ENCODE data around the gene NFATC1. TPM values are rescaled to one million over a fixed set of nuclear protein-coding genes. Genes with fewer than 3 reads are reported as not detected.

Gene NFATC1
- total RNA-seq, 2 donors from 2014 or later = 2.9 to 4.4 TPM

DNA sequence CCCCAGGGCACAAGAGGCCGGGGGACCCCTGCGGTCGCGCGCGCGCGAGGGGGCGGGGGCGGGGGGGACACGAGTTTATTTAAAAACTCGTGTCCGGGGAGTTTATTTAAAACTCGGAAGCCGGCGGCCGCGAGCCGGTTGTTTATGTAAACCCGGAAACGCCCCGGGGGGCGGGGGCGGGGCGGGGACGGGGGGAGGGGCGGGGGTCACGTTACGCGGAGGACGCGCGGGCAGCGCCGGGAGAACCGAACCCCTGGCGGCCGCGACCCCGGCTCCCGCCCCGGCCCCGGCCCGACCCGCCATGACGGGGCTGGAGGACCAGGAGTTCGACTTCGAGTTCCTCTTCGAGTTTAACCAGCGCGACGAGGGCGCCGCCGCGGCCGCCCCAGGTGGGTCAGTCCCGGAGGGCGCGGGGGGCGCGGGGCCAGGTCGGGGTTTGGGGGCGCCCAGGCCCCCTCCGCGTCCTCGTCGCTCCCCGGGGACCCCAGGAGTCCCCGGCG, 4.4 kb downstream of the NFATC1 start:
- peak; percentile 58 to 80 for DNase-seq
- intact Hi-C loops (cut with DNase I, micrococcal nuclease) = no loop called here
- ATAC-seq = peak; percentile 49

GRCh38 chr18:79400591-79401381, 5.1 kb downstream of the NFATC1 start:
- ATAC-seq (no peak), DNase-seq (no peak)
- intact Hi-C loops (cut with DNase I, micrococcal nuclease) = no loop called here

- intact Hi-C loops (cut with DNase I, micrococcal nuclease) = no loop called here
- peak in 1 of 2 donors; percentile 6 for DNase-seq
- no peak for ATAC-seq
Observed at GRCh38 chr18:79401494-79402208, 5.9 kb downstream of the NFATC1 start.

GRCh38 chr18:79402209-79402576, 6.5 kb downstream of the NFATC1 start:
- intact Hi-C loops (cut with DNase I, micrococcal nuclease) = no loop called here
- no peak for ATAC-seq
- peak in 1 of 2 donors; percentile 15 for DNase-seq

- intact Hi-C loops (cut with DNase I, micrococcal nuclease) = no loop called here
- ATAC-seq = no peak
- peak in 1 of 2 donors; percentile 51 for DNase-seq
Observed at GRCh38 chr18:79402977-79403722, 7.4 kb downstream of the NFATC1 start.

- DNase-seq = no peak
- intact Hi-C loops (cut with DNase I, micrococcal nuclease) = no loop called here
- no peak for ATAC-seq
Observed at GRCh38 chr18:79403723-79404566, 8.2 kb downstream of the NFATC1 start.

DNA sequence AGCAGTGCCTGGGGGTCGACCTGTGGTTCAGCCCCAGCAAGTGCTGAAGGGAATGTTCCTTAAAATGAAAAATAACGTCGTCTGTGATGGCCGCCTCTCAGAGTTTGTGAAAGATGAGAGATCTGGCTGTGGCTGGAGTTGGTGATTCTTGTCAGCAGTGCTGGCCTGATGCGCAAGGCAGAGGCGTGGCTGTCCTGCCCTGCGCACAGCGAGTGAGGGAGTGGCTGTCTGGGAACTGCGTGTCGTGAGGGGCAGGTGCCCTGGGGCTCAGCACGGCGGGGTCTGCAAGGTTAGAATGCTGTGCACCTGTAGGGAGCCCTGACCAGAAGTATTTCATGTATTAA, 8.8 kb downstream of the NFATC1 start:
- ATAC-seq (no peak), DNase-seq (no peak)
- intact Hi-C loops (cut with DNase I, micrococcal nuclease) = no loop called here

DNA sequence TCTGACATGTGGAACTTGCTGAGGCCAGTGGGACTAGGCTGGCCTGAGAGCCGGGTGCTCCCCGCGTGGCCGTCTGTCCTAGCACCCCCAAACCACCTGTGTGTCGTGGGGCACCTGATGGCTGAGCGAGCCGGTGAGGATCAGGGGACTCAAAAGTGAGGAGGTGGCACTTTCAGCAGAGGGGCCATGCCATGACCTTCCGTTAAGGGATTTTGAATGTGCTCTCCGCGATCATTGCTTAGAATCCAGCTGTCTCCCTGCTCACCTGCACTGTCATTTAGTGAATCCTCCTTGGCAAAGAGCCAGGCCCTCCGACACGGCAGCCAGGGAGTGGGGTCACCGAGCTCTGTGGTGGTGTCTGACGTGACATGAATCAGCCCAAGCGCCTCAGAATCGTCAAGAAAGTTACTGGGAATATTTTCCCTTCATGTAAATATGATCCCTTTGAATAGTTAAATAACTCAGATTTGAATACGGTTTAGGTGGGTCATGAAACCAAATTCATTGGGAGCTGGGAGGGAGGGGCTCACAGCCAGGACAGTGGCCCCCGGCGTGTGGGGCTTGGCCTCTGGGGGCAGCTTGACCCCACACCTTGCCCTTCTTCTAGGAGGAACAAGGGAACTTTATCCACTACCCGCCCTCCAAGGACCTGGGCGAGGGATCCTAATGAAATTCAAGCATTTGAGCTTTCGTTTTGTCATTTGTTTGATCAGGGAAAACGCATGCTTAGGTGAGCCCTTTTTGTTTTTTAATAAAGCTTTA, 9.5 kb downstream of the NFATC1 start:
- DNase-seq (no peak), ATAC-seq (no peak)
- intact Hi-C loops (cut with DNase I, micrococcal nuclease) = no loop called here

DNA sequence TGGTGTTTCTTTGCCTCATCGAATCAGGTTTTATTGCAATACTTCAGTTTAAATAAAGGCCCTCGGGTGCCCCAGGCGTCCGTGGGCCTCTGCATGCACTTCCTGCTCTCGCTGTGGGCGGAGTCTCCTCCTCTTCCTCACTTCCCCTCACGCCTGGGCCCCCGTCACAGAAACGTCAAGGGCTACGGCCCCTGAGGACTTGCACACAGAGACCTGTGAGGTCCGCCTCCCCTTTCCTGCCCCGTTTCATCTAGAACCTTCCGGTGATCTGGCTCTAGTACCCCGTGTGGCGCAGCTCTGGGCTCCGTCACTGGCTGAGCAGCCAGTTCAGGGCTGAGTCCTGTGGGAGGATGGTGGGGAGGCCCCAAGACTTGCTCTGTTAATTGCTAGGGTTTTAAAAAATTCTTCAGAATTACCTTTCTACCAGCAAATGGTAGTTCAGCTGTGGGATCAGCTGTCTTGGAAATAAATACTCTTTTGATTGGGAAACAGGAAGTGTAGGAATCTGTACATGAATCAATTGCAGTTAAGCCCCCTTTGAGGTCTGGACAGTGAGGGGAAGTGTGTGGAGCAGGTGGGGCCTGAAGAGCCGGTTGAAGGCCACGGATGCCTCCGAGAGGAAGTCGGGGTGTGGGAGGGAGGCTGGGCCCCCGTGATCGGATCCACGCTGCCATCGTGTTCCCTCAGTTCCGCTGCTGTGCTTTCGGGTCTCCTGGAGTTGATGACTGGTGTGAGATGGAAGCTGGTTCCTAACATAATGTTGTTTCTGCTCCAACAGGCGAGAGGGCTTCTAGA, 10.2 kb downstream of the NFATC1 start:
- peak; percentile 48 for ATAC-seq
- DNase-seq = peak; percentile 76 to 78
- intact Hi-C loops (cut with DNase I, micrococcal nuclease) = no loop called here

GRCh38 chr18:79406708-79407107, 11.0 kb downstream of the NFATC1 start:
- intact Hi-C loops (cut with DNase I, micrococcal nuclease) = no loop called here

DNA sequence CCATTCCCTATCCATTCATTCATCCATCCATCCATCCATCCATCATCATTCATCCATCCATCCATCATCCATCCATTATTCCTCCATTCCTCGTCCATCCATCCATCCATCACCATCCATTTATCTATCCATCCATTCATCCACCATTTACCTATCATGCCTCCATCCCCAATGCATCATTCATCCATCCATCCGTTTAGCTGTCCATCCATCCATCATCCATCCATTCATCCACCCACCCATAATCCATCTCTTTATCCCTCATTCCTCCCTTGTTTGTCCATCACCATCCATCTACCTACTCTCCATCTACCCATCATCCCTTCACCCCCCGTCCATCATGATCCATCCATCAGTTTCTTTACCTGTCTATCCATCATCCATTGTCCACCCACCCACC, 13.6 kb downstream of the NFATC1 start:
- ATAC-seq = no peak
- intact Hi-C loops (cut with DNase I, micrococcal nuclease) = no loop called here
- no peak for DNase-seq

More at GRCh38 chr18:79406708-79407107, 11.0 kb downstream of the NFATC1 start:
- no peak for DNase-seq
- ATAC-seq = no peak

- ATAC-seq (no peak), DNase-seq (no peak)
- intact Hi-C loops (cut with DNase I, micrococcal nuclease) = no loop called here
Observed at GRCh38 chr18:79410171-79410641, 14.5 kb downstream of the NFATC1 start.

GRCh38 chr18:79410731-79411613, 15.2 kb downstream of the NFATC1 start:
- no peak for ATAC-seq
- intact Hi-C loops (cut with DNase I, micrococcal nuclease) = no loop called here
- no peak for DNase-seq

- no peak for ATAC-seq
- no peak for DNase-seq
- intact Hi-C loops (cut with DNase I, micrococcal nuclease) = no loop called here
Observed at GRCh38 chr18:79411614-79412526, 16.1 kb downstream of the NFATC1 start.

- DNase-seq (no peak), ATAC-seq (no peak)
- intact Hi-C loops (cut with DNase I, micrococcal nuclease) = no loop called here
Observed at GRCh38 chr18:79413025-79413424, 17.3 kb downstream of the NFATC1 start.
